ENCODE data around the gene SPIB. TPM values are rescaled to one million over a fixed set of nuclear protein-coding genes. Genes with fewer than 3 reads are reported as not detected.
A peak's percentile ranks its signal among the peaks of the same experiment; 100 is the strongest.

SPIB gene
- total and polyA plus RNA-seq, 4 donors = 0.09 to 5.0 (median 0.36) TPM

- Histone ChIP-seq H3K4me3 (ENCODE audit: low read depth in 1 of 3, low read length in 3 of 3) (peak overlapping the region in 1 of 3 donors; percentile 75), H3K27me3 (ENCODE audit: control insufficient read depth in 4 of 4, insufficient read depth in 4 of 4, low read length in 3 of 4) (no peaks in the 10 kb centered on the region), H3K4me1 (ENCODE audit: control insufficient read depth in 4 of 4, insufficient read depth in 4 of 4, low read length in 3 of 4) (peaks cover 0 to 3% (median 0%) of the 10 kb centered on the region in 4 donors), H3K9me3 (ENCODE audit: control insufficient read depth in 4 of 4, low read length in 3 of 4) (no peaks in the 10 kb centered on the region), H3K9ac (ENCODE audit: low read depth in 1 of 2, low read length in 2 of 2) (no peak overlapping the region), H3K36me3 (ENCODE audit: control insufficient read depth in 4 of 4, insufficient read depth in 3 of 4, low read depth in 1 of 4, low read length in 3 of 4) (peaks cover 13 to 44% (median 26%) of the 10 kb centered on the region in 4 donors), H3K27ac (ENCODE audit: low read depth in 1 of 2, low read length in 2 of 2) (no peak overlapping the region)
- WGBS = 56% methylated on average over 7 of the region's 7 CpGs
- peak; percentile 87 for DNase-seq (ENCODE audit: low spot score)
- TF ChIP-seq JUND (IDR thresholded peaks at IDR 0.05) (no peak), EGR1 (IDR thresholded peaks at IDR 0.05; ENCODE audit: low read depth in 2 of 2) (no peak), HNF4A (conservative IDR thresholded peaks at IDR 0.05) (no peak), HNF4G (IDR thresholded peaks at IDR 0.05) (no peak), RAD21 (IDR thresholded peaks at IDR 0.05) (no peak), NR2F2 (IDR thresholded peaks at IDR 0.05) (no peak), RXRA (IDR thresholded peaks at IDR 0.05) (no peak), FOXA2 (IDR thresholded peaks at IDR 0.05) (no peak), TAF1 (conservative IDR thresholded peaks at IDR 0.05) (no peak), CTCF (IDR thresholded peaks at IDR 0.05; ENCODE audit: low read depth, low read length, missing input control) (no peak), FOXA1 (IDR thresholded peaks at IDR 0.05) (no peak), YY1 (IDR thresholded peaks at IDR 0.05) (no peak)
- TF ChIP-seq, protein P1, sequence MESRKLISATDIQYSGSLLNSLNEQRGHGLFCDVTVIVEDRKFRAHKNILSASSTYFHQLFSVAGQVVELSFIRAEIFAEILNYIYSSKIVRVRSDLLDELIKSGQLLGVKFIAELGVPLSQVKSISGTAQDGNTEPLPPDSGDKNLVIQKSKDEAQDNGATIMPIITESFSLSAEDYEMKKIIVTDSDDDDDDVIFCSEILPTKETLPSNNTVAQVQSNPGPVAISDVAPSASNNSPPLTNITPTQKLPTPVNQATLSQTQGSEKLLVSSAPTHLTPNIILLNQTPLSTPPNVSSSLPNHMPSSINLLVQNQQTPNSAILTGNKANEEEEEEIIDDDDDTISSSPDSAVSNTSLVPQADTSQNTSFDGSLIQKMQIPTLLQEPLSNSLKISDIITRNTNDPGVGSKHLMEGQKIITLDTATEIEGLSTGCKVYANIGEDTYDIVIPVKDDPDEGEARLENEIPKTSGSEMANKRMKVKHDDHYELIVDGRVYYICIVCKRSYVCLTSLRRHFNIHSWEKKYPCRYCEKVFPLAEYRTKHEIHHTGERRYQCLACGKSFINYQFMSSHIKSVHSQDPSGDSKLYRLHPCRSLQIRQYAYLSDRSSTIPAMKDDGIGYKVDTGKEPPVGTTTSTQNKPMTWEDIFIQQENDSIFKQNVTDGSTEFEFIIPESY (IDR thresholded peaks at IDR 0.05) = no peak
- TF ChIP-seq, protein P2, sequence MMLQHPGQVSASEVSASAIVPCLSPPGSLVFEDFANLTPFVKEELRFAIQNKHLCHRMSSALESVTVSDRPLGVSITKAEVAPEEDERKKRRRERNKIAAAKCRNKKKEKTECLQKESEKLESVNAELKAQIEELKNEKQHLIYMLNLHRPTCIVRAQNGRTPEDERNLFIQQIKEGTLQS (IDR thresholded peaks at IDR 0.05) = no peak
- TF ChIP-seq, protein P3, sequence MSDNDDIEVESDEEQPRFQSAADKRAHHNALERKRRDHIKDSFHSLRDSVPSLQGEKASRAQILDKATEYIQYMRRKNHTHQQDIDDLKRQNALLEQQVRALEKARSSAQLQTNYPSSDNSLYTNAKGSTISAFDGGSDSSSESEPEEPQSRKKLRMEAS (IDR thresholded peaks at IDR 0.05) = no peak
- TF ChIP-seq, protein P4, sequence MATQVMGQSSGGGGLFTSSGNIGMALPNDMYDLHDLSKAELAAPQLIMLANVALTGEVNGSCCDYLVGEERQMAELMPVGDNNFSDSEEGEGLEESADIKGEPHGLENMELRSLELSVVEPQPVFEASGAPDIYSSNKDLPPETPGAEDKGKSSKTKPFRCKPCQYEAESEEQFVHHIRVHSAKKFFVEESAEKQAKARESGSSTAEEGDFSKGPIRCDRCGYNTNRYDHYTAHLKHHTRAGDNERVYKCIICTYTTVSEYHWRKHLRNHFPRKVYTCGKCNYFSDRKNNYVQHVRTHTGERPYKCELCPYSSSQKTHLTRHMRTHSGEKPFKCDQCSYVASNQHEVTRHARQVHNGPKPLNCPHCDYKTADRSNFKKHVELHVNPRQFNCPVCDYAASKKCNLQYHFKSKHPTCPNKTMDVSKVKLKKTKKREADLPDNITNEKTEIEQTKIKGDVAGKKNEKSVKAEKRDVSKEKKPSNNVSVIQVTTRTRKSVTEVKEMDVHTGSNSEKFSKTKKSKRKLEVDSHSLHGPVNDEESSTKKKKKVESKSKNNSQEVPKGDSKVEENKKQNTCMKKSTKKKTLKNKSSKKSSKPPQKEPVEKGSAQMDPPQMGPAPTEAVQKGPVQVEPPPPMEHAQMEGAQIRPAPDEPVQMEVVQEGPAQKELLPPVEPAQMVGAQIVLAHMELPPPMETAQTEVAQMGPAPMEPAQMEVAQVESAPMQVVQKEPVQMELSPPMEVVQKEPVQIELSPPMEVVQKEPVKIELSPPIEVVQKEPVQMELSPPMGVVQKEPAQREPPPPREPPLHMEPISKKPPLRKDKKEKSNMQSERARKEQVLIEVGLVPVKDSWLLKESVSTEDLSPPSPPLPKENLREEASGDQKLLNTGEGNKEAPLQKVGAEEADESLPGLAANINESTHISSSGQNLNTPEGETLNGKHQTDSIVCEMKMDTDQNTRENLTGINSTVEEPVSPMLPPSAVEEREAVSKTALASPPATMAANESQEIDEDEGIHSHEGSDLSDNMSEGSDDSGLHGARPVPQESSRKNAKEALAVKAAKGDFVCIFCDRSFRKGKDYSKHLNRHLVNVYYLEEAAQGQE (IDR thresholded peaks at IDR 0.05) = no peak
Observed at GRCh38 chr19:50377051-50377461, 41.7 kb upstream of the SPIB start.

DNA sequence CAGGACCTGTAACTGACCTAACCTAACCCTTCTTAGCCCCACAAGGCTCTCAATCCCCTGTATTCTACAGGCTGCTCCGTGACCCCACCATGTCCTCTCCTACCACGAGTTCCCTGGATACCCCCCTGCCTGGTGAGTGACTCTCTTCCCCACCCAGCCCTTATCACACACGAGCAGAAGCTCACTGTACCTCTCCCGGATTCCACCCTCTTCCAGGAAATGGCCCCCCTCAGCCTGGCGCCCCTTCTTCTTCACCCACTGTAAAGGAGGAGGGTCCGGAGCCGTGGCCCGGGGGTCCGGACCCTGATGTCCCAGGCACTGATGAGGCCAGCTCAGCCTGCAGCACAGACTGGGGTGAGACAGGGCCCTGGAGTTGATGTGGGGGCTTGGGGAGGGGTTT lies 41.2 kb upstream of the SPIB start:
- peaks cover 0 to 3% (median 0%) of the 10 kb centered on the region in 4 donors for H3K4me1 ChIP-seq (ENCODE audit: control insufficient read depth in 4 of 4, insufficient read depth in 4 of 4, low read length in 3 of 4)
- no peak for TF ChIP-seq RXRA (IDR thresholded peaks at IDR 0.05)
- no peak for TF ChIP-seq TAF1 (conservative IDR thresholded peaks at IDR 0.05)
- no peak for TF ChIP-seq FOXA2 (IDR thresholded peaks at IDR 0.05)
- TF ChIP-seq HNF4G (IDR thresholded peaks at IDR 0.05) = no peak
- TF ChIP-seq, protein P1 (IDR thresholded peaks at IDR 0.05) = no peak
- TF ChIP-seq, protein P3 (IDR thresholded peaks at IDR 0.05) = no peak
- no peak for TF ChIP-seq EGR1 (IDR thresholded peaks at IDR 0.05; ENCODE audit: low read depth in 2 of 2)
- no peak for TF ChIP-seq YY1 (IDR thresholded peaks at IDR 0.05)
- TF ChIP-seq, protein P2 (IDR thresholded peaks at IDR 0.05) = no peak
- no peak for TF ChIP-seq NR2F2 (IDR thresholded peaks at IDR 0.05)
- TF ChIP-seq JUND (IDR thresholded peaks at IDR 0.05) = no peak
- TF ChIP-seq CTCF (IDR thresholded peaks at IDR 0.05; ENCODE audit: low read depth, low read length, missing input control) = no peak
- no peak for TF ChIP-seq RAD21 (IDR thresholded peaks at IDR 0.05)
- H3K27ac ChIP-seq (ENCODE audit: low read depth in 1 of 2, low read length in 2 of 2) = no peak overlapping the region
- peak; percentile 67 for DNase-seq (ENCODE audit: low spot score)
- WGBS = 84% methylated on average over 9 of the region's 9 CpGs
- H3K9ac ChIP-seq (ENCODE audit: low read depth in 1 of 2, low read length in 2 of 2) = no peak overlapping the region
- no peaks in the 10 kb centered on the region for H3K9me3 ChIP-seq (ENCODE audit: control insufficient read depth in 4 of 4, low read length in 3 of 4)
- no peaks in the 10 kb centered on the region for H3K27me3 ChIP-seq (ENCODE audit: control insufficient read depth in 4 of 4, insufficient read depth in 4 of 4, low read length in 3 of 4)
- no peak overlapping the region for H3K4me3 ChIP-seq (ENCODE audit: low read depth in 1 of 3, low read length in 3 of 3)
- peaks cover 15 to 49% (median 26%) of the 10 kb centered on the region in 4 donors for H3K36me3 ChIP-seq (ENCODE audit: control insufficient read depth in 4 of 4, insufficient read depth in 3 of 4, low read depth in 1 of 4, low read length in 3 of 4)

Data from liver (tissue), 9 donors.